Measurements from ENCODE around the gene TMEM141. TPM values are rescaled to one million over a fixed set of nuclear protein-coding genes. Genes with fewer than 3 reads are reported as not detected.
A peak's percentile ranks its signal among the peaks of the same experiment; 100 is the strongest.
"Not testable (repeated sequence)": the region's sequence is repeated elsewhere in the genome, so short reads cannot be mapped to it uniquely, and the experiment has no call there.

TMEM141 gene
- total RNA-seq, 1 donor from 2014 or later, result 69.8 TPM

GRCh38 chr9:136839229-136840139 lies 48.3 kb downstream of the TMEM141 start:
- no peak overlapping the region for H3K4me3 ChIP-seq (ENCODE audit: low read depth, low read length)
- no peak for TF ChIP-seq CTCF (IDR thresholded peaks at IDR 0.05; ENCODE audit: insufficient read depth, low read length, poor library complexity, severe bottlenecking)
- peaks cover 14% of the 10 kb centered on the region for H3K27me3 ChIP-seq (ENCODE audit: control insufficient read depth, insufficient read depth, low read length)
- H3K36me3 ChIP-seq (ENCODE audit: control insufficient read depth, insufficient read depth, low read length), result no peaks in the 10 kb centered on the region
- DNase-seq (ENCODE audit: low read depth), result no peak

- H3K36me3 ChIP-seq (ENCODE audit: control insufficient read depth, insufficient read depth, low read length), result no peaks in the 10 kb centered on the region
- peaks cover 18% of the 10 kb centered on the region for H3K27me3 ChIP-seq (ENCODE audit: control insufficient read depth, insufficient read depth, low read length)
- no peak for TF ChIP-seq CTCF (IDR thresholded peaks at IDR 0.05; ENCODE audit: insufficient read depth, low read length, poor library complexity, severe bottlenecking)
- no peak for DNase-seq (ENCODE audit: low read depth)
- no peak overlapping the region for H3K4me3 ChIP-seq (ENCODE audit: low read depth, low read length)
Measured at GRCh38 chr9:136840140-136840876, 49.2 kb downstream of the TMEM141 start.

GRCh38 chr9:136840877-136841645 lies 49.9 kb downstream of the TMEM141 start:
- DNase-seq (ENCODE audit: low read depth), result peak; percentile 42
- TF ChIP-seq CTCF (IDR thresholded peaks at IDR 0.05; ENCODE audit: insufficient read depth, low read length, poor library complexity, severe bottlenecking), result no peak
- Histone ChIP-seq H3K4me3 (ENCODE audit: low read depth, low read length) (no peak overlapping the region), H3K36me3 (ENCODE audit: control insufficient read depth, insufficient read depth, low read length) (no peaks in the 10 kb centered on the region), H3K27me3 (ENCODE audit: control insufficient read depth, insufficient read depth, low read length) (peaks cover 25% of the 10 kb centered on the region)

- not testable (repeated sequence) for H3K4me3 ChIP-seq (ENCODE audit: low read depth, low read length); H3K36me3 ChIP-seq (ENCODE audit: control insufficient read depth, insufficient read depth, low read length); DNase-seq (ENCODE audit: low read depth)
- H3K27me3 ChIP-seq (ENCODE audit: control insufficient read depth, insufficient read depth, low read length), result peaks cover 31% of the 10 kb centered on the region
Measured at GRCh38 chr9:136841646-136842379, 50.7 kb downstream of the TMEM141 start.

GRCh38 chr9:136842380-136842948 lies 51.3 kb downstream of the TMEM141 start, which contains the start of gene AJM1:
Gene AJM1, plus strand, starts transcription at chr9:136842478. Its CDS starts 1,937 bp downstream, at chr9:136844415.
- H3K36me3 ChIP-seq (ENCODE audit: control insufficient read depth, insufficient read depth, low read length); DNase-seq (ENCODE audit: low read depth): not testable (repeated sequence)
- peak; percentile 95 for TF ChIP-seq CTCF (IDR thresholded peaks at IDR 0.05; ENCODE audit: insufficient read depth, low read length, poor library complexity, severe bottlenecking)
- Histone ChIP-seq H3K4me3 (ENCODE audit: low read depth, low read length) (peak within 1 kb of the TSS; percentile 27), H3K27me3 (ENCODE audit: control insufficient read depth, insufficient read depth, low read length) (peaks cover 36% of the 10 kb centered on the region)

Other genes starting within 250 kb of the TMEM141 start
- 40.9 and 52.4 TPM in 2 replicates for gene NOTCH1, start 245.3 kb upstream of the TMEM141 start, total RNA-seq
- 56.2 and 58.7 TPM in 2 replicates for gene EGFL7, start 128.4 kb upstream of the TMEM141 start, total RNA-seq
- 72.9 and 81.2 TPM in 2 replicates for gene AGPAT2, start 103.9 kb upstream of the TMEM141 start, total RNA-seq
- 17.1 and 27.0 TPM in 2 replicates for gene DIPK1B, start 78.8 kb upstream of the TMEM141 start, total RNA-seq
- gene LCN10, start 48.4 kb upstream of the TMEM141 start, total RNA-seq, result 0.21 TPM in 1 of 2 replicates, not detected in the other
- gene LCN6, start 42.8 kb upstream of the TMEM141 start, total RNA-seq, result not detected in 2 replicates
- not detected in 2 replicates for gene LCN8, start 33.1 kb upstream of the TMEM141 start, total RNA-seq
- gene LCN15, start 26.8 kb upstream of the TMEM141 start, total RNA-seq, result not detected in 2 replicates
- 0.84 and 0.89 TPM in 2 replicates for gene CCDC183, start 5.0 kb downstream of the TMEM141 start, total RNA-seq
- gene RABL6, start 16.6 kb downstream of the TMEM141 start, total RNA-seq, result 99.3 and 118 TPM in 2 replicates
- 0.75 and 0.96 TPM in 2 replicates for gene AJM1, start 51.1 kb downstream of the TMEM141 start, total RNA-seq
- 124 and 129 TPM in 2 replicates for gene PHPT1, start 58.1 kb downstream of the TMEM141 start, total RNA-seq
- 3.7 and 6.4 TPM in 2 replicates for gene MAMDC4, start 61.0 kb downstream of the TMEM141 start, total RNA-seq
- gene EDF1, start 75.0 kb downstream of the TMEM141 start, total RNA-seq, result 792 and 948 TPM in 2 replicates
- gene TRAF2, start 95.2 kb downstream of the TMEM141 start, total RNA-seq, result 17.5 and 17.7 TPM in 2 replicates
- 174 and 222 TPM in 2 replicates for gene FBXW5, start 153.4 kb downstream of the TMEM141 start, total RNA-seq
- gene C8G, start 153.9 kb downstream of the TMEM141 start, total RNA-seq, result not detected in 2 replicates
- gene LCN12, start 160.9 kb downstream of the TMEM141 start, total RNA-seq, result 1.2 TPM in 1 of 2 replicates, not detected in the other
- gene PTGDS, start 186.2 kb downstream of the TMEM141 start, total RNA-seq, result 2.0 and 3.8 TPM in 2 replicates
- gene LCNL1, start 191.6 kb downstream of the TMEM141 start, total RNA-seq, result not detected in 2 replicates
- 42.2 and 46.8 TPM in 2 replicates for gene PAXX, start 201.1 kb downstream of the TMEM141 start, total RNA-seq
- gene CLIC3, start 205.2 kb downstream of the TMEM141 start, total RNA-seq, result 0.75 TPM in 1 of 2 replicates, not detected in the other
- gene ABCA2, start 236.9 kb downstream of the TMEM141 start, total RNA-seq, result 5.3 and 15.4 TPM in 2 replicates
- gene FUT7, start 240.7 kb downstream of the TMEM141 start, total RNA-seq, result not detected in 2 replicates